GM19043 (cell line): ENCODE results near the gene ANKRD35.
"Not testable (repeated sequence)": the region's sequence is repeated elsewhere in the genome, so short reads cannot be mapped to it uniquely, and the experiment has no call there.

Source experiments
- ATAC-seq: cut with Tn5 transposase; IDR thresholded peaks from one replicate; pipeline ENCODE4 v1.9.1; 2021; ENCODE audit warnings: low read depth; ENCODE audit not compliant: unreplicated experiment

Gene ANKRD35

GRCh38 chr1:145858238-145858900 is 27.3 kb downstream of the ANKRD35 start:
- ATAC-seq: no peak

- ATAC-seq: no peak
Measured at GRCh38 chr1:145857170-145857569, 28.5 kb downstream of the ANKRD35 start.

- no peak for ATAC-seq
Measured at GRCh38 chr1:145855426-145855948, 30.2 kb downstream of the ANKRD35 start.

GRCh38 chr1:145849356-145850160 is 36.1 kb downstream of the ANKRD35 start:
- ATAC-seq: no peak

- ATAC-seq: no peak
Measured at GRCh38 chr1:145847827-145848226, 37.8 kb downstream of the ANKRD35 start.

GRCh38 chr1:145846201-145846612 is 39.5 kb downstream of the ANKRD35 start:
- ATAC-seq: no peak

GRCh38 chr1:145845514-145846161 is 40.0 kb downstream of the ANKRD35 start, which contains the start of gene NUDT17:
NUDT17 (plus strand) TSS chr1:145845630; CDS start chr1:145845641, 11 bp downstream.
- peak; percentile 48 for ATAC-seq

- peak; percentile 75 for ATAC-seq
Measured at GRCh38 chr1:145845144-145845513, 40.5 kb downstream of the ANKRD35 start.

- ATAC-seq: no peak
Measured at GRCh38 chr1:145843031-145843430, 42.6 kb downstream of the ANKRD35 start.

- no peak for ATAC-seq
Measured at GRCh38 chr1:145837656-145838055, 48.0 kb downstream of the ANKRD35 start.

GRCh38 chr1:145830810-145831209 is 54.9 kb downstream of the ANKRD35 start:
- ATAC-seq: not testable (repeated sequence)

GRCh38 chr1:145828367-145829026 is 57.2 kb downstream of the ANKRD35 start:
- no peak for ATAC-seq

- ATAC-seq: no peak
Measured at GRCh38 chr1:145827966-145828365, 57.7 kb downstream of the ANKRD35 start.

- ATAC-seq: no peak
Measured at GRCh38 chr1:145826030-145826429, 59.6 kb downstream of the ANKRD35 start.

GRCh38 chr1:145824499-145824842 is 61.2 kb downstream of the ANKRD35 start:
- ATAC-seq: no peak

- peak; percentile 86 for ATAC-seq
Measured at GRCh38 chr1:145823565-145824498, 61.8 kb downstream of the ANKRD35 start, which contains the start of the genes POLR3C and RNF115. POLR3C (plus strand) TSS chr1:145824200; CDS start chr1:145825777, 1,577 bp downstream. RNF115 (minus strand) TSS chr1:145824095; CDS start chr1:145823873, 222 bp downstream.

GRCh38 chr1:145822779-145823331 is 62.8 kb downstream of the ANKRD35 start:
- not testable (repeated sequence) for ATAC-seq

GRCh38 chr1:145818095-145818494 is 67.6 kb downstream of the ANKRD35 start:
- ATAC-seq: not testable (repeated sequence)
